OCI-LY7 (cell line): ENCODE results near the gene RAMP1. TPM values are rescaled to one million over a fixed set of nuclear protein-coding genes. Genes with fewer than 3 reads are reported as not detected.

Source experiments
- BruUV-seq: library from RNA; stranded (reverse); fragments of 400-500 nt; replicated peaks from 2 replicates; lab custom pipeline; 2021; lab: Mats Ljungman, UMichigan
- CTCF ChIA-PET: fragments of 300-600 bp; sonication (Branson Sonifier 250); formaldehyde crosslinking; loops from one replicate; lab custom pipeline; 2022; ENCODE audit warnings: antibody characterized with exemption; ENCODE audit not compliant: unreplicated experiment; lab: Charles Lee
- POLR2A ChIA-PET: fragments of 300-600 bp; sonication (Branson Sonifier 250); formaldehyde crosslinking; loops from one replicate; lab custom pipeline; 2022; ENCODE audit warnings: antibody characterized with exemption; lab: Charles Lee
- DNase-seq: peaks from one replicate; pipeline ENCODE4 v3.0.0-alpha.2; 2015; ENCODE audit warnings: low spot score
- H2AFZ ChIP-seq: fragments of 200-600 bp; sonication (generic), shearing (Covaris generic); 2 replicates; pipeline ENCODE4 v1.6.1; 2014; ENCODE audit warnings: mild to moderate bottlenecking, antibody characterized with exemption, low read length, moderate library complexity
- H3K27ac ChIP-seq: fragments of 200-600 bp; sonication (generic); 2 replicates; pipeline ENCODE4 v1.5.1; 2014; ENCODE audit warnings: mixed run types, low read depth, mild to moderate bottlenecking, moderate library complexity, low read length, inconsistent platforms; ENCODE audit not compliant: poor library complexity, severe bottlenecking
- H3K36me3 ChIP-seq: fragments of 200-600 bp; sonication (generic); 2 replicates; pipeline ENCODE4 v1.6.1; 2014; ENCODE audit warnings: mild to moderate bottlenecking, antibody characterized with exemption, low read length, moderate library complexity, mixed read lengths; ENCODE audit not compliant: insufficient read depth
- H3K4me1 ChIP-seq: fragments of 200-600 bp; sonication (generic); 2 replicates; pipeline ENCODE4 v1.5.1; 2014; ENCODE audit warnings: mild to moderate bottlenecking, low read length; ENCODE audit not compliant: insufficient read depth, poor library complexity, severe bottlenecking
- H3K4me2 ChIP-seq: fragments of 200-600 bp; sonication (generic); 2 replicates; pipeline ENCODE4 v1.6.1; 2014; ENCODE audit warnings: mild to moderate bottlenecking, low read length
- H3K4me3 ChIP-seq: fragments of 200-600 bp; sonication (generic); 2 replicates; pipeline ENCODE4 v1.5.1; 2014; ENCODE audit warnings: mild to moderate bottlenecking, low read depth, low read length; ENCODE audit not compliant: poor library complexity, severe bottlenecking
- H3K79me2 ChIP-seq: fragments of 200-600 bp; sonication (generic); 2 replicates; pipeline ENCODE4 v1.6.1; 2016; ENCODE audit warnings: low read depth, mild to moderate bottlenecking, low read length, moderate library complexity, mixed read lengths; ENCODE audit not compliant: insufficient read depth
- H3K9me2 ChIP-seq: fragments of 200-600 bp; sonication (generic); 2 replicates; pipeline ENCODE4 v1.6.1; 2016; ENCODE audit warnings: mild to moderate bottlenecking, low read length, mixed read lengths; ENCODE audit not compliant: insufficient read depth
- H3K9me3 ChIP-seq: fragments of 200-600 bp; sonication (generic); 2 replicates; pipeline ENCODE4 v1.6.1; 2014; ENCODE audit warnings: mild to moderate bottlenecking, mixed run types, low read length, mixed read lengths
- H4K20me1 ChIP-seq: fragments of 200-600 bp; sonication (generic); 2 replicates; pipeline ENCODE4 v1.6.1; 2014; ENCODE audit warnings: mild to moderate bottlenecking, antibody characterized with exemption, low read length, moderate library complexity, mixed read lengths; ENCODE audit not compliant: insufficient read depth
- CTCF ChIP-seq: fragments of 200-600 bp; sonication (generic); conservative IDR thresholded peaks from 2 replicates; pipeline ENCODE4 v1.5.1; 2014; ENCODE audit warnings: mild to moderate bottlenecking, antibody characterized with exemption, low read length, moderate library complexity, mixed read lengths
- EZH2phosphoT487 ChIP-seq: fragments of 200-600 bp; sonication (generic); IDR thresholded peaks from 2 replicates; pipeline ENCODE4 v1.6.1; 2018; ENCODE audit warnings: low read depth, borderline replicate concordance, mild to moderate bottlenecking, mixed run types, antibody characterized with exemption, low read length, moderate library complexity, mixed read lengths
- intact Hi-C: fragments of 100-400 bp; cut with micrococcal nuclease; formaldehyde crosslinking; loops from one replicate; pipeline ENCODE4 v1.10.0; 2022; ENCODE audit not compliant: unreplicated experiment
- total RNA-seq, 2 experiments: library from RNA; depleted of rRNA in 1 of 2; stranded (reverse); fragments of >200 nt in 1 of 2; shearing (Covaris generic) in 1 of 2; gene quantifications; 2 replicates each; pipeline ENCODE4 v1.2.3, GENCODE V29; 2014 to 2022

Gene RAMP1
- total RNA-seq, 2 experiments from 2014 or later, result not detected

GRCh38 chr2:237864444-237864931 is 5.1 kb downstream of the RAMP1 start:
- Histone ChIP-seq H3K27ac (no peak overlapping the region), H2AFZ (no peak overlapping the region), H3K9me2 (no peaks in the 10 kb centered on the region), H3K9me3 (no peaks in the 10 kb centered on the region), H3K4me3 (no peak overlapping the region), H3K4me1 (no peaks in the 10 kb centered on the region), H3K4me2 (no peak overlapping the region), H3K79me2 (no peaks in the 10 kb centered on the region), H4K20me1 (no peaks in the 10 kb centered on the region), H3K36me3 (no peaks in the 10 kb centered on the region)
- intact Hi-C loops, result no loop called here
- TF ChIP-seq CTCF, result no peak
- no peak for TF ChIP-seq EZH2phosphoT487
- POLR2A ChIA-PET, result no interaction called here
- DNase-seq, result no peak
- CTCF ChIA-PET, result no interaction called here
- no TSS peak for BruUV-seq

GRCh38 chr2:237864940-237865622 is 5.7 kb downstream of the RAMP1 start:
- no peak overlapping the region for H3K4me2 ChIP-seq
- no peak overlapping the region for H3K27ac ChIP-seq
- intact Hi-C loops, result no loop called here
- ChIA-PET CTCF (no interaction called here), POLR2A (no interaction called here)
- DNase-seq, result no peak
- TF ChIP-seq EZH2phosphoT487, result no peak
- no peak for TF ChIP-seq CTCF
- no peaks in the 10 kb centered on the region for H3K36me3 ChIP-seq
- H3K4me1 ChIP-seq, result no peaks in the 10 kb centered on the region
- no peaks in the 10 kb centered on the region for H3K79me2 ChIP-seq
- H3K4me3 ChIP-seq, result no peak overlapping the region
- H4K20me1 ChIP-seq, result no peaks in the 10 kb centered on the region
- H2AFZ ChIP-seq, result no peak overlapping the region
- no peaks in the 10 kb centered on the region for H3K9me2 ChIP-seq
- H3K9me3 ChIP-seq, result no peaks in the 10 kb centered on the region
- no TSS peak for BruUV-seq

GRCh38 chr2:237865623-237866041 is 6.2 kb downstream of the RAMP1 start:
- Histone ChIP-seq H4K20me1 (no peaks in the 10 kb centered on the region), H3K4me2 (no peak overlapping the region)

More at GRCh38 chr2:237865623-237866041, 6.2 kb downstream of the RAMP1 start:
- DNase-seq, result no peak
- no peaks in the 10 kb centered on the region for H3K4me1 ChIP-seq
- CTCF ChIA-PET, result no interaction called here
- H2AFZ ChIP-seq, result no peak overlapping the region
- no peaks in the 10 kb centered on the region for H3K79me2 ChIP-seq
- no peaks in the 10 kb centered on the region for H3K9me3 ChIP-seq
- POLR2A ChIA-PET, result interaction anchor here (1.3 kb wide), 1 partner anchor 10 kb away, joined by 3 read pairs; no protein-coding TSS in a partner anchor
- no peak for TF ChIP-seq EZH2phosphoT487
- 0 out of 2 replicates have a peak, but pooled peaks have one; percentile 21 for TF ChIP-seq CTCF
- H3K36me3 ChIP-seq, result no peaks in the 10 kb centered on the region
- no TSS peak for BruUV-seq
- H3K27ac ChIP-seq, result no peak overlapping the region
- no peak overlapping the region for H3K4me3 ChIP-seq
- intact Hi-C loops, result no loop called here
- no peaks in the 10 kb centered on the region for H3K9me2 ChIP-seq
